Urinary bladder (tissue), 4 donors: ENCODE results near the gene LIPT2. TPM values are rescaled to one million over a fixed set of nuclear protein-coding genes. Genes with fewer than 3 reads are reported as not detected.

Experiments used
- DNase-seq: peaks from one replicate; pipeline ENCODE4 v3.0.0-alpha.2; 2015; ENCODE audit errors: extremely low spot score
- H3K27ac ChIP-seq: one replicate; pipeline ENCODE4 v1.5.1; 2013; ENCODE audit warnings: low read depth, mild to moderate bottlenecking, moderate library complexity
- H3K36me3 ChIP-seq: one replicate; pipeline ENCODE4 v1.6.1; 2013; ENCODE audit warnings: mild to moderate bottlenecking, moderate library complexity; ENCODE audit not compliant: insufficient read depth
- H3K4me1 ChIP-seq: one replicate; pipeline ENCODE4 v1.6.1; 2013; ENCODE audit warnings: mild to moderate bottlenecking, moderate library complexity; ENCODE audit not compliant: insufficient read depth
- H3K4me3 ChIP-seq: one replicate; pipeline ENCODE4 v1.5.1; 2013; ENCODE audit warnings: low read depth, low read length
- WGBS: extraction: QIAGEN DNeasy Blood & Tissue Kit; methylation state at CpG from one replicate; pipeline ENCODE4 v1.1.7; 2013; 5-methylcytosine and 5-hydroxymethylcytosine counted together
- polyA plus RNA-seq: library from polyadenylated mRNA; stranded (reverse); fragments of 200-250 nt; gene quantifications from one replicate; pipeline ENCODE4 v1.2.3, GENCODE V29; 2013
- small RNA-seq: library from RNA; depleted of rRNA; stranded (forward); fragments of <200 nt; gene quantifications from one replicate; pipeline ENCODE3, GENCODE V24; 2014
- total RNA-seq: library from RNA; depleted of rRNA; stranded (reverse); fragments of >200 nt; gene quantifications from one replicate; pipeline ENCODE4 v1.2.3, GENCODE V29; 2014
- donor health status: healthy with polysubstance abuse.
- donor health status: healthy.

LIPT2 gene
- total and polyA plus RNA-seq, 2 donors: 2.7 to 3.3 TPM

GRCh38 chr11:74449369-74449931 is 44.1 kb downstream of the LIPT2 start:
- Histone ChIP-seq H3K4me3 (no peak overlapping the region), H3K4me1 (no peaks in the 10 kb centered on the region), H3K27ac (no peak overlapping the region), H3K36me3 (no peaks in the 10 kb centered on the region)
- 70% methylated on average over 2 of the region's 2 CpGs for WGBS
- peak; percentile 40 for DNase-seq

GRCh38 chr11:74447720-74448119 is 45.8 kb downstream of the LIPT2 start:
- Histone ChIP-seq H3K4me1 (no peaks in the 10 kb centered on the region), H3K27ac (no peak overlapping the region)
- no peak for DNase-seq

GRCh38 chr11:74446532-74446938 is 47.0 kb downstream of the LIPT2 start:
- Histone ChIP-seq H3K36me3 (no peaks in the 10 kb centered on the region), H3K4me3 (no peak overlapping the region), H3K4me1 (no peaks in the 10 kb centered on the region), H3K27ac (no peak overlapping the region)
- 42% methylated on average over 1 of the region's 1 CpG for whole genome bisulfite sequencing
- no peak for DNase-seq

More at GRCh38 chr11:74447720-74448119, 45.8 kb downstream of the LIPT2 start:
- no peak overlapping the region for H3K4me3 ChIP-seq
- H3K36me3 ChIP-seq: no peaks in the 10 kb centered on the region

- Histone ChIP-seq H3K4me3 (no peak overlapping the region), H3K4me1 (no peaks in the 10 kb centered on the region), H3K36me3 (no peaks in the 10 kb centered on the region), H3K27ac (no peak overlapping the region)
- 49% methylated on average over 9 of the region's 9 CpGs for WGBS
- DNase-seq: no peak
Observed at GRCh38 chr11:74444173-74444826, 49.2 kb downstream of the LIPT2 start.

- H3K36me3 ChIP-seq: no peaks in the 10 kb centered on the region
- 24% methylated on average over 8 of the region's 8 CpGs for WGBS
- H3K27ac ChIP-seq: no peak overlapping the region
- H3K4me3 ChIP-seq: no peak overlapping the region
- no peak for DNase-seq
- H3K4me1 ChIP-seq: no peaks in the 10 kb centered on the region
Observed at GRCh38 chr11:74443071-74443864, 50.3 kb downstream of the LIPT2 start.

GRCh38 chr11:74442636-74443035 is 50.9 kb downstream of the LIPT2 start:
- no peak for DNase-seq
- Histone ChIP-seq H3K4me1 (no peaks in the 10 kb centered on the region), H3K36me3 (no peaks in the 10 kb centered on the region), H3K27ac (no peak overlapping the region), H3K4me3 (no peak overlapping the region)
- 37% methylated on average over 3 of the region's 3 CpGs for WGBS

Small RNA genes within 50 kb of the gene (small RNA-seq; reads per million reads assigned to genes)
- not detected for gene CYCSP27

Other genes starting within 250 kb of the LIPT2 start
- 1.0 TPM for gene P4HA3, start 182.1 kb downstream of the LIPT2 start, total RNA-seq
- 5.1 TPM for gene P4HA3, start 182.1 kb downstream of the LIPT2 start, polyA plus RNA-seq
- 14.1 TPM for gene PGM2L1, start 95.3 kb downstream of the LIPT2 start, total RNA-seq
- 5.2 TPM for gene PGM2L1, start 95.3 kb downstream of the LIPT2 start, polyA plus RNA-seq
- 6.8 TPM for gene KCNE3, start 26.2 kb downstream of the LIPT2 start, total RNA-seq
- gene KCNE3, start 26.2 kb downstream of the LIPT2 start, polyA plus RNA-seq: 5.8 TPM
- 25.5 TPM for gene POLD3, start 98.9 kb upstream of the LIPT2 start, total RNA-seq
- 15.9 TPM for gene POLD3, start 98.9 kb upstream of the LIPT2 start, polyA plus RNA-seq
- gene CHRDL2, start 237.7 kb upstream of the LIPT2 start, total RNA-seq: 0.69 TPM
- gene CHRDL2, start 237.7 kb upstream of the LIPT2 start, polyA plus RNA-seq: 72.8 TPM